GM18502 (cell line): ENCODE measurements around the gene P2RY13.

Source experiments
- ATAC-seq: cut with Tn5 transposase; IDR thresholded peaks from one replicate; pipeline ENCODE4 v1.9.1; 2021; ENCODE audit warnings: mild to moderate bottlenecking; ENCODE audit not compliant: unreplicated experiment, poor library complexity

The P2RY13 gene

DNA sequence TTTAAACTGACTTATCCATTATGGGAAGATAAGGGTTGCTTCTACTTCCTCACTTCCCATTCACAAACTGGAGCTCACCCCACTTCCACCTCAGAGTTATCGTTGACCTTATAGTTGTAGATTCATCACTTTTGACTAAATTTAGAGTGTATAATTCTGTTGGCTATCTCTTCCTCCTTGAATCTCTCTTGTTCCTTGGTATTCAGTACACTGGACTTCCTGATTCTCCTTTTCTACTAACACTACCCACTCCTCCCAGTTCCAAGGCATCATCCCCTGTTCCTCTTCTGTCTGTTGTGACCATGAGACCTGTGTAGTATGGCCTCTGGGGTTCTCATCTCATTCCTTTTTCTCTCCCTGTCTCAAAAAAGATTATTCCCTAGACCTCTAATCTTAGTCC lies 6.8 kb downstream of the P2RY13 start:
- no peak for ATAC-seq

DNA sequence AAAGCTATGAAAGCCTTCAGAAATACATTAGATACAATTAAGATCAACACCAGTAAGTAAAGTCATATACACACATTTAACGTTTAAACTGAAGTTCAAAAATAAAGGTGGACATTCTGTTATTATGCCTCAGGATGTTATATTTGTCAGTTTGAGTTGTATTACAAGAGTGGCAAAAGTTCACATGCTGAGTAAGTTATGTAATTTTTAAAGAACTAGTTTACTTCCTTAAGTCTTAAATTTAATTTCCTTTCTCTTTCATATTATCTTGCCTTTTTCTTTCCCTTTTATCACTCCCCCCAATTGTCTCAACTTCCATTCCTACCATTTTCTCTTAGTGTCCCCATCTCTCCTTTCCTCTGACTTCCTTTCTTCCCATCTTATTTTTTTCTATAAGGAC lies 7.8 kb downstream of the P2RY13 start:
- ATAC-seq: no peak

DNA sequence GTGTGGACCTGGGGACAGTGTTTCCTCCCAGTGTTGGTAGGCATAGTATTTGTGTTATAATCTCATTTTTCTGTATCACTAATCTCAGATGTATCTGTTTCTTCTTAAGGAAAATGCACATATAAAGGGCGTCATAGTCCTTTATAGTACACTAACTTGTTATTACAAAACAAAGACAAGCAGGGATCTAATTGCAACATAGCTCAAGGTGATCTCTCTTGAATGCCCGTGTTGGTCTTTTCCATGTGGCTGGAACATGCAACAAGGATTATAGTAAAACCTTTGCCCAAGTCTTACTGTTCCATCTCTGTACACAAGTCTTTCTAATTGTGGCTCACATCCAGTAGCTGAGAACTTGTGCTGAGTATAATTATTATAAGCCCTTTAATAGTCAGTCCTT lies 9.2 kb downstream of the P2RY13 start:
- no peak for ATAC-seq

DNA sequence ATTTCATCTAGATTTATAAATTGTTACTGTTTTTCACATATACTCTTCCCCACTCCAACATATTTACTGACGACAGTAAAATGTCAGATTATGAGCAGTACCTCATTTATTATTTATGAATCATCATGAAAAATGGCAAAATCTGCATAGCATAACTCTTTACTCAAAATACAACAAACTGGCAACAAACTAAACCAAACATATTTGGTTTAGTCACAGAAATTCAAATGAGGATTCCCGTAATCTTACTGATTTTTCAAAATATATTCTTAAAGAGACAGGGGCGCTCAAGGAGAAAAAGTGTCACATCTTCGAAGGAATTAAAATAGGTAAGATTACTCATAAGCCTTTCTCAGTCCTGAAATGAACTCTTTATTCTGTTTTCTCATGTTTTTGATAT lies 9.7 kb downstream of the P2RY13 start:
- no peak for ATAC-seq

DNA sequence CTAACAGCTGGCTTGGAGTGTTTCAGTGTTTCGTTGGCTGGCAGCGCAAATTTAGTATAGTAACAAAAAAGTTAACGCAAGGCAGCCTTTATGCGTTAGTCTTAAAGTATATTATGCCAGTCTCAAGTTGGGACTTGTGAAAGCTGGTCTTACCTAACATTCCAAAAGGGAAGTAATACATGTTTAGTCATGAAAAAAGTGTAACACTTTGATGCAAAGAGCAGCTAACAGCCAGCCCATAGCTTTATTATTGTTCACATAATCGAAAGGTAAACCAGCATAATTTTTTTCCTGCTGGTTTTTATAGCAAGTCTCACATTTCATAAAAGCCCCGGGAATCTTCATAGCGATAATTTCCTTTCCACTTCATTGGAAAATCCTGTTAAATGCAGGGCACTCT lies 10.4 kb downstream of the P2RY13 start:
- no peak for ATAC-seq

DNA sequence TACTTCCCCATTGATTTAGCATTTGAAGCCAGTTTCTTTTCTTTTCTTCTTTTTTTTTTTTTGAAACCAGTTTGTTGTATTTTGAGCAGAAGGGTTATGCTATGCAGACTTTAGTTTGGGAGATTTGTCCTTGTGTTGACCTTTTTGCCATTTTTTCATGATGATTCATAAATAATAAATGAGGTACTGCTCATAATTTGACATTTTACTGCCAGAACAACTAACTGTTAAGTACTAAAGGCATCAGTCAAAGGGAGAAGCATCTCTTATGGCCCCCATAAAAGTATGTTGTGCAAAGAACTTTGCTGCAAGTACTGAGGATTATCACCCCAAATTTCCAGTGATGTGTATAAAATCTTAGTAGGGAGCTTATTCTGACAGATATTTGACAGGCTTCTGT lies 11.0 kb downstream of the P2RY13 start:
- ATAC-seq: no peak

DNA sequence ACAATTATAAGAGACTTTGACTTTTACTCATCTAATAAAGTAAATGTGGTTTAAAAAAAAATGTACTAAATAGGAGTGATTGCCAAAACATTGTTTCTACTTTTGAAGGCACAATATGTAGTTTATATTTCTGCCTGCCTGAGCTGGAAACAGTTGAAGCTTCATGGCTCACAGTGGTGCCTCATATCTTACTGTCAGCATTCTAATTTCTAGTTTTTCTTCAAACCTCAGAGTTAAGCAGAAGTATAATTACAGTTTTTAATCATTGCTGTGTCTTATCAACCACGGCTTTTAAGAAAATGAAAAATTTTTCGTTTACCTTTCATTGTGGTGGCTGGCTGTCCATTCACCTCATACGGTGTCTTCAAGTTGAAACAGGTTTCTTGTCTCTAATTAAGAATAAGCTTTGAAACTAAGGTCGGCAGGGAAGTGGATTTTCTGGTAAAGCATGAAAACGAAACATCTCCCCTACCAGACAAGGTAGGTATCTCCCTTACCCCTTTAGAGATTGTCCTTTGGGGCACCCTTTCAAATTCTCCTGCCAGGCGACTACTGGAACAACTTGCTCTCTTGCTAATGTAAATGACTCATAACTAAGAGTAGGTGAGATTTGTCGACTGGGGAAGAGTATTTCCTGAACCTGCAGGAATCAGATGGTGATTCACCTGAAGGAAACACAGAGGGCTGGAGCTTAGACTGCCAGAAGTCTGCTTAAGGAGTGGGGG lies 12.9 kb downstream of the P2RY13 start, which contains the start of gene GPR87:
TSS of gene GPR87 (minus strand) at position 554 of the 725 bp plus-strand sequence. CDS start 16,720 bp downstream, outside the sequence.
- peak; percentile 76 for ATAC-seq

DNA sequence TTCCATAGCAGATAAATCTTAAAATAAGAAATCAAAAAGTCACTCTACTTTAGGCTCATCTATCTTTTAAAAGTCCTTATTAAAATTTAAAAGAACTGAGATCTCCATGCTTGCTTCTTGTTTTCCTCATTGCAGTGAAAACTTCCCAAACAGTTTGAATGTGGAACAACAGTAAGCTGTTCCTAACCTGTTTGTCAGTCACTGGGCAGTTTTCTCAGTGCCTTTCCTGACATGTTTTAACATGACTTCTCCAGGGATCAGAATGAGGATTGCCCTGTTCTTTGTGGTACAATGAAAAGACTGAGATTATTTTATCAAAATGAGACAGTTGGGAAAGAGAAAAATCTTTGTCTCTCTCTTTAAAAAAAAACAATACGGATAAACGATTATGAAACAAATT lies 13.5 kb downstream of the P2RY13 start:
- ATAC-seq: no peak

DNA sequence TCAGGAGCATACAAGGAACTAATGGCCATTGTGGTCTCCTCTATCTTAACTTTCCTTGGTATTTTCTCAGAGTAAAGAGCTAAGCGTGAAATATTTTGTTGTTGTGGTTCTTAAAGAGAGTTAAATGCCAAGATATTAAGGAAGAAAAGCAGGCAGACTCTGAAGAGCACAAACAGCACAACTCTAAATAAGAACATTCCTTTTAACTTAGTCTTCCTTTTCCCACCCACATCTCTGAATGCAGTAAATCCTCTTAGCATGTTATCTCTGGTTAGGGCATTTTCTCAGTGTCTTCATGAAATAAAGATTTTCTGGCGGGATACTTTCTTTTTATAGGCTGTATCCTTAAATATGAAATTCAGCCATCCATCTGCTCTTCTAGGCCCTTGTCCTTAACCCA lies 14.2 kb downstream of the P2RY13 start:
- ATAC-seq: no peak

DNA sequence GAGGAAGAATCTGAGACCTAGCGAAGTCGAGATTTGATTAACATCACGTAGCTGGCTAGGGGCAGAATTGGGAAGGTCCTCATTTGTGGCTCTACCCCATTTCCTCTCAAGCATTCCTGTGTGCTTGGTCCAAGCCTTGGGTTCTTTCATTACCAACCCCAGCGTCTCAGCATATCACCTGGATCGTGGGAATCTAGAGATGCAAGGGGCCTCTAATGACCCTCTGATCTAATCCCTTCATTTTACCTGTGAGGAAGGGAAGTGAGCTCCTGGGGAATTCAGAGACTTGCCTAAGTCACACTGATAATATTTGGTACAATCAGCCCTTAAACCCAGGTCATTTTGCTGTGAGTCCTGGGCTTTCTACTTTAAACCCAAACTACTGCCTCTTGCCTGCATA lies 14.8 kb downstream of the P2RY13 start:
- no peak for ATAC-seq

DNA sequence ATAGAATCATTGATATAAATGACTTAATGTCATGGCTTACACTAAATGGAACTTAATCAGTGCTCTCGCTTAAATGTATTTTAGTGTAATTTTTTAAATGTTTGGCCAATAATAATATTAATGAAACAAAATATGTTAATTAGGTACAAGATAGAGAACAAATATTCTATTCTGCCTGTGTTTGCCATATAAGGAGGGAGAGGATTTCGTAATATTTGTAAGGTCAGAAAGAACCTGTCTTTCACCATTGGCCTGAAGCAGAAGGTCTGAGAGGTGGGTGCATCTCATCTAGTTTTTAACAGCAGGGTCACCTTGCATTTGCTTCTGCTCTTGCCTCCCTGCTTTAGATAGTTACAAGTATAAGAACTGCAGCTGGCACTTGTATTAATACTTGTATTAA lies 15.2 kb downstream of the P2RY13 start:
- no peak for ATAC-seq

DNA sequence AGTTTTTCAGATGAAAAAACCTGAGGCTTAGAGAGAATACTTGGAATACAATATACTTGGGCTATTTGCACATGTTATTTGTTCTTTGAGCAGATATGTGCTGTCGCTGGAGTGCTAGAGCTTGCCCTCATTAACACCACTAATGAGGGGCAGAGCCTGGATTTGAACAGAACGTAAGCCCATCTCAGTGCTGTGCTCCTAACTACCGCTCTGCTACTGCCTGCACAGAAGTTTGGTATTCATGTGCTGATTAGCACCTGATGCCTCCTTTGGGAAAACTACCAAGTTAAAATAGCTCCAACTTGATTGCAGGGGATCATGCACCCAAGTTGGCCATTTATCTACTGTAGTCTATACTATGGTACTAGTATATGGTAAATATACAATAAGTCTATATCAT lies 16.4 kb downstream of the P2RY13 start:
- ATAC-seq: no peak

DNA sequence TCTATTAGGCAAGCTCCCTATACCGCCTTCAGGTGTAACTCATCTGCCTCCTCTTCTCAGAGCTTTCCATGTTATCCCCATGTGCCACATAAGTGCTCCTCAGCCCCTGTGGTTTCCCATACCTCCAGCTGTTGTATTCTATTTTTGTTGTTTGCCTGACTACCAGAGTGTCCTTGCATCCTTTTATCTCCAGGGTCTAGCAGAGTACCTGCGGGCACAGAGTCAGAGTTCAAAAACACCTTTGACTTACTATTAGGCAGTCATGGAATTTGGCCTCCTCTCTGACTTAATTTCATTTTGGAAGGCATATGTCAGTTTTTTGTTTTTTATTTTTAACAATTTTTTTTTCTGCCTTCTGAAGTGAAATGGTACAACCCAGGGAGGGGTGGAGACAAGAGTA lies 19.8 kb downstream of the P2RY13 start:
- ATAC-seq: no peak

DNA sequence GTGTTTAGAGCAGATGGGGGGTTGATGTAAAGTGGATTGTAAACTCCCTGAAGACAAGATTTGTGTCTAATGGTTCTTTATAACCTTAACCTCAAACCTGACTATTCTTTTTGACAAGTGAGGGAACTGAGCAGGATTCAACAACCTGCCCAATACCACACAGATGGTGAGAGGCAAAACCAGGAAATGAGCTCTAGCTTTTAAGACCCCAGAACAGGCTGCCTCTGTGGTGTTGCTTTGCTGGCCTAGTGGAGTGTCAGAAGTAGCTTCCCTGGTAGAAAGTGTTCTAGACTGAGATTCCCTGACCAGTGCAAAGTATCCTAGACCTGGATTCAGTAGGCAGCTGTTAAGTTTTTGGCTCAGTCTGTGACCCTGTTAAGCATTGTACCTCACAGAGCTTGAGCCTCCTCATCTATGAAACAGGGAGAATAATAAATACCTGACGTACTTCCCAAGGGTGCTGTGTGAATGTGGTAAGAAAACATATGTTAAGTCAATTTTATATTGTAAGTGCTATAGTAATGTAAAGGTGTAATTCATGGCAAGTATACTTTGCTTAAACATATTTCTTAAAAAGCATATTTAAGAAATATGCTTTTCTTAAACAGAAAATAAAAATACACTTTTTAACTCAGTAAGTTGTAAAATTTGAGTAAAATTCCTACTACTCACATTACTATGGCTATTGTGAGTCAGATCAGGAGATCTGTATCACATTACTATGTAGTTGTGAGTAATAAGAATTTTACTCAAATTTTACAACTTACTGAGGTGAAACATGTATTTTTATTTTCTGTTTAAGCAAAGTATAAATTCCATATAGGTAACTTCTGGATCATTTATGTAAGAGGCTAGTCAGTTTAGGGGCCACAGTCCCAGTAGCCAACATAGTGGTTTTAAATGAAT lies 21.5 kb downstream of the P2RY13 start:
- no peak for ATAC-seq

DNA sequence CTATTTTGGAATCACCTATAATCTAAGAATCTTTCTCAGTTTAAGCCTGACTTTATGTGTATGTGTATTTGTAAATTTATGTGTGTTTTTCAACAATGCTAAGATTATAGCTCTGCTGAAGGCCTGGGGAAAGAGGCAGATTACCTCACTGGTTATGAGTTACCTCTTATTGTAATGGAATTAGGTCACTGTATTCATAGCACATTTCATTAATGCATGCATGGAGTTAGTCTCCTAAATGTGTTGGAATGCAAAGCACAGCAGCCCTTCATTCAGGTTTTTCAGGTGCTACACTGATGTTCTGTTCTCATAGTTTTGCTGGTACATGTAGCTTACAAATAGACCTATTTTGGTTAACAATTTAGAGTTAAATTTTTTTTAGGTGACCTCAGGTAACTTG lies 22.2 kb downstream of the P2RY13 start:
- ATAC-seq: no peak

DNA sequence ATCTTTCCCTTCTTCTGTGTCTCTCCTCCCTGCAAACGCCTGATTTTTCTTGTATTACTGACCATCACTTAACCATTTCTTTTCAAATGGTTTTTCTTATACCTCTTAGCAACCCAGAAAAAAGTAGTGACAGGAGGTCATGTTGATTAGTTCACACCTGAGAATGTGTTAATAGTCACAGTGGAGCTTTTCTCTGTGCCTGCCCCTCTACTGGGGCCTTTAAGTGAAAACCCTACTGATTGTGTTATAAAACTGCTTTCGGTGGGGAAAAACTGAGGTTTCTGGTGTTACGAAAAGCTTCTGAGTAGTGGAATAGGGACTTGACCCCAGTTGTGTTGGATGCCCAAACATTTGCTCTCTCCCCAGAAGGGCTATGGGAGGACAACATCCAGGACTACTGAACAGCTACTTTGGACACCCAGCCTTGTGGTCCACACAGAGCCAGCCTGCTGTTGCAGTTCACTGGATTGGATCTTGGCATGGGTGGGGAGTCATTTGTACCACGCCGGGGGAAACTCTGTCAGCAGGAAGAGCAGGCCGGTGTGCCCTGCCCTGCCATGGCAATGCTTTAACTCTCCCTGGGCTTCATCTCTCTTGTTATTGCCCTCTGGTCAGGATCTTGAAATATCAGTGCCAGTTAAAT lies 23.1 kb downstream of the P2RY13 start:
- ATAC-seq: no peak

DNA sequence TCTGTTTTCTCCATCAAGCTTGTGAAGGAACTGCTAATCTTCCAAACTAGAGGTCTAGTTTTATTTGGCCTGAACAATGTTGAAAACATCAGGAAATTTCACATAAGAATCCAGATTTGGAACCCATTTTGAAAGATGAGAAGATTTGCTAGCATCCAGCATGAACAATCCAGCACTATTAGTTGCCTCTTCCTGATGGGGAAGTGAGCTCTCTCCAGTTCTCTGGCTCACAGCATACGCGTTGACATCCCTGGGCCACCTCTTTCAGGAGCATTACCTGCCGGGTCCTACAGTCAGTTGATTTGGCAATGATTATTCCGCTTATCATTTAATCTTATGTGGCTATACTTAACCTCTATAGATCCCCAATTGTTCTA lies 23.6 kb downstream of the P2RY13 start:
- ATAC-seq: no peak

DNA sequence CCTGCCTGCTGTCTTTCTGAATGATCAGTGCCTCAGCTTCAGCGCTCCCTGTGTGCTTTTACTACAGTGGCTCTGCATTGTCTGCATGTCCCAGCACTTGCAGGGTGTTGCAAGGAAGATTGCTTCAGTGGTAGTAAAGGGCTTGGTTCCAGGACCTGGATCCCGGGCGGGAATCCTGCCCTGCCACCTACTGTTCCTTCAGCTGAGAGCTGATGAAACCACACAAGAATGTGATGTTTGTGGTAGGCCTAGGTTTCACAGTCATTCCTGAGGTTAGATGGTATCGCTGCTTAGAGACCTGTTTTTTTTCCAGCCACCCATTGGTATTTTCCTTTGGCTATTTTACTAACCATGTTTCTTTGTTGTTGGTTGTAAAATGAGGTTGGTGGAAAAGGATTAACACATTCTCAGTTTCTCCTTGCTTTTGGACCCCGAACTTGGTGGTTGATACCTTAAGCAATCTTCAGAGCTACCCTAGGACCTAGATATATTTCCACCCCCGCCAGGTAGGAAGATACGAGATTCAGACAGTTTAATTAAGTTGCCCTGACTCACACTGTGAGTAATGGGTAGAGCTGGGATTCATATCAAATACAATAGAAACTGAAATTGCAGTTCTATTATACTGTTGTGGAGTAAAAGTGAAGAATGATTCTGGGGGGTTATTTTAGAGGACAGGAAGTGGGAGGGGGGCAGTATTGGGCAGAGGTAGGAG lies 24.1 kb downstream of the P2RY13 start:
- ATAC-seq: no peak

DNA sequence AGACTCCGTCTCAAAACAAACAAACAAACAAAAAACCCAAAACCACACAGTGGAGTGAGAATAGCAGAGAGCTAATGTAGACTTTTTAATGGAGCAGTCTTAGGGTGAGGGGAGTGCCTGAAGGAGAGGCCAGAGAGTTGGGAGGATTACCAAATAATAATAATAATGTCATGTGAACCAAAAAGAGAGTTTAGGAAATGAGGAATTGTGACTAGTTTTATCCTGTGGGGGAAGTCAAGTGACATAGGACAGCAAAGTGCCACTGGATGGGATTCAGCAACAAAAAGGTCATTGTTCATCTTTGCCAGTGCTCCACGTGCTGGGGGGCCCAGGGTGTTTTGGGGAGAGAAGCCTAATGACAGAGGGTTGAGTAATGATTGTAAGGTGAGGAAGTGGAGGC lies 25.6 kb downstream of the P2RY13 start:
- ATAC-seq: no peak

DNA sequence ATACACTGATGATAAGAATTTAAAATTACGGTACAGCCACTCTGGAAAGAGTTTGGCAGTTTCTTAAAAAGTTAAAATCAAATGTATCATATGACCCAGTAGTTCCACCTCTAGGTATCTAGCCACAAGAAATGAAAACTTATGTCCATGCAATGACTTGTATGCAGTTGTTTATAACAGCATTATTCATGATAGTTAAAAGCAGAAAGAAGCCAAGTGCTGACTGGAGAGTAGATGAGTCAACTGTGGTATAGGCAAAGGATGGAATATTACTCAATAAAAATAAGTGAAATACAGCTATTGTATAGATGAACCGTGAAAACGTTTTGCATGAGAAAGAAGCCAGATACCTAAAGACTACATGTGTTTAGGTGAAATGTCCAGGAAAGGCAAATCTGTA lies 27.6 kb downstream of the P2RY13 start:
- no peak for ATAC-seq

DNA sequence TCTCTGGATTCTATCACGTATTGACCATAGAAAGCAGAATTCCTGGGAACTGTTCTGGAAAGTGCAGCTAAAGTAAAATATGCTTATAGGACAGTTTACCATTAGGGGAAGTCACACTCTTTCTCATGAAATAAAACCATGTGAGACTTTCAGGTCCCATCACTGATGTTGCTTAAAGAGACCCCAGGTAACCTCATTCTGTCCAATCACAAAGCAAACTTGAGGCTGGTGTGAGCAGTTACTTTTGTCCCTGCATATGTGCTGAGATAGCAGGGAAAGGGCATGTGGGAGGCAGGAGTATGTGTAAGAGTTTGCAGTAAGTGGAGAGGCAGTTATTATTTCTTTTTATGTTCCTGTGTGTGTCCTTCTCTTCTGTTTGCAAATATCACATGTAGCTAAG lies 28.8 kb downstream of the P2RY13 start:
- no peak for ATAC-seq
